Right lobe of liver (tissue), 4 donors: ENCODE results near the gene TAS2R46.

Source experiments
- CTCF ChIP-seq, 4 donors: fragments of 200-600 bp in 3 of 4; fragments of 450-650 bp in 1 of 4; IDR thresholded peaks; one replicate each; pipeline versions ENCODE4 v1.5.1 to v1.8.0; 2016 to 2022; ENCODE audit warnings: antibody characterized with exemption in 4 of 4, mild to moderate bottlenecking in 2 of 4
- POLR2A ChIP-seq: fragments of 450-650 bp; IDR thresholded peaks from one replicate; pipeline ENCODE4 v1.6.1; 2017; ENCODE audit warnings: antibody characterized with exemption, mild to moderate bottlenecking
- donor health status: DM: no; HTN: no; CAD: no.
- donor health status: DM: no; HTN: no; CAD: no.
- donor health status: DM: no; HTN: yes; CAD: no.

DNA sequence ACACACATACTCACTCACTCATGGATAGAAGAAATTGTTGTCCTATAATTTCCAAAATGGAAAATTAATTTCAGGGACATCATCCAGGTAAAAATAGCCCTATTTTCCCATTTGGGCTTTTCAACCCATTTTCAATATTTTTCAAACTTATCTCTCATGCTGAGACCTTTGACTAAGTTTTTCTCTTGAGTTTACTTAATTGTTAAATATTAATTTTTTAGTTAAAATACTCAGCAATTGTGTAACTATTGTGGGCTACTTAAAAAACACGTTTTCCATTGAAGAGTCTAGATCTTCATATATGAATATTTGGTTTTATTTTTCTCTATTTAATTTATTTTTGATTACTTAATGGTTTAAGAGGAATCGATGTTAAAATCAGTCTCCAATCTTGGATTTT, 44.2 kb upstream of the TAS2R46 start:
- TF ChIP-seq POLR2A, result no peak
- no peak for TF ChIP-seq CTCF (IDR thresholded peaks at IDR 0.05)
